GM18505 (cell line): ENCODE data around the gene MAL.

Experiments used
- ATAC-seq: cut with Tn5 transposase; IDR thresholded peaks from one replicate; pipeline ENCODE4 v1.9.1; 2021; ENCODE audit not compliant: unreplicated experiment
- POLR2A ChIP-seq: IDR thresholded peaks from 4 replicates; pipeline ENCODE4 v1.6.1; 2011; ENCODE audit warnings: borderline replicate concordance; ENCODE audit not compliant: insufficient read depth, insufficient read length; ENCODE audit errors: extremely low read depth

The MAL gene

GRCh38 chr2:95025406-95026319 is at the start of gene MAL:
TSS of gene MAL (plus strand) at chr2:95025708. CDS start at chr2:95025793, 85 bp downstream.
- no peak for ATAC-seq
- TF ChIP-seq POLR2A: no peak

DNA sequence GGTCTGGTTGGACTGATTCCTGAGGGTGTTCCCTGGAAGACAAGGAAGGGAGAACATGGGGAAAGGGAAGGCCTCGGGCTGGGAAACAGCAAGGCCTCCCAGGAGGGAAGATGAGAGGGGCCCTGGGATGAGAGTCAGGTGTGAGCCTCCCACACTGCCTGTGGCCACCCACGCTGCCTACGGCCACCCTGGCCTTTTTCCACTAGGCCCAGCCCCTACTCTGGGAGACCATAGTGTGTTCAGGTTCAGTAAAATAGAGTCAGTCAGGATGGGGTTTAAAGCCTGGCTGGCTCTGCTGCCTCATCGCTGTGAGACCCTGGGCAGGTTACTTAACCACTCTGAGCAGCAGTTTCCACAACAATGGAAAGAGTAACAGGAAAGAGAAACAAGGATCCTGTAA is 47.7 kb upstream of the MAL start:
- no peak for ATAC-seq
- TF ChIP-seq POLR2A: no peak

GRCh38 chr2:94978917-94979316 is 46.6 kb upstream of the MAL start:
- no peak for TF ChIP-seq POLR2A
- ATAC-seq: no peak

DNA sequence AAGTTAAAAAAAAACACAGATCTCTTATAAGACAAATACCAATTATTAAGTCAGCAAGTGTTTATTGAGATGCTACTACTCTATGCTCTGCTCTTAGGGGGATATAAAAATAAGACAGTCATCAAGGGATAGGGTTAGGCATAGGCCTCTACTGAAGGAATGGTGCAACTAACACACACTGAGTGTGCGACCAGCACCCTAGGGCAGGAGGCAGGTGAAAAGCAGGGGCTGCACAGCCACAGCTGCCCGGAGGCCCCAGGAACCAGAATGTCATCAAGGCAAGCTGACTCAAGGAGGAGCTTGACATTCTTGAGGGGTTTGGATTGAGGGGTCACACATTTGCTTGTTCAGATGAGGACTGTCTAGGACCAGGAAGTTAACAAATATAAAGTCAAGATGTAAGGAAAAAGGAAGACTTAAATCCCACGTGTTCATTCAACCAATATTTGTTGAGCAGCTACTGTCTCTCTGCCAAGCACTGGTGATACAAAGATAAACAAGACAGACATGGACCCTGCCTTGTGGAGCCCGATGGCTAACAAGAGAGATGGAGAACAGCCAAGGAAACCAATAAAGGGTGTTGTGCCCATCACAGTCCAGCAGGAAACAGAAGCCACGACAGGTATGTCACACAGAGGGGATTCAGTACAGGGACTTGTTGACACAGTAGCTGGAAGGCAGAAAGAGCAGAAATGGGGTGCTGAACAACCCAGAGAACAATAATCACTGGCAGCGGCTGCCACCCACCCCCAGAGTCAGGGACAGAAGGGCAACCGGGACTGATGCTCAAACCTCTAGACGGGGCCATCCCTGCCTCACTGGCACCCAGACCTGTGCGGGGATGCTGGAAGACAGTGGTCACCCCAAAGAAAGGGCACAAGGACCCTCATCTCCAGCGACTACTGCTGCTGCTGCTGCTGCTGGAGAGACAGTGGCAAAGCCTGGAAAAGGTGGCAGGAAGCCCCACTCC is 45.8 kb upstream of the MAL start:
- no peak for ATAC-seq

GRCh38 chr2:94980406-94980805 is 45.1 kb upstream of the MAL start:
- ATAC-seq: no peak
- TF ChIP-seq POLR2A: no peak

More for the DNA sequence above, 45.8 kb upstream of the MAL start:
- no peak for TF ChIP-seq POLR2A

DNA sequence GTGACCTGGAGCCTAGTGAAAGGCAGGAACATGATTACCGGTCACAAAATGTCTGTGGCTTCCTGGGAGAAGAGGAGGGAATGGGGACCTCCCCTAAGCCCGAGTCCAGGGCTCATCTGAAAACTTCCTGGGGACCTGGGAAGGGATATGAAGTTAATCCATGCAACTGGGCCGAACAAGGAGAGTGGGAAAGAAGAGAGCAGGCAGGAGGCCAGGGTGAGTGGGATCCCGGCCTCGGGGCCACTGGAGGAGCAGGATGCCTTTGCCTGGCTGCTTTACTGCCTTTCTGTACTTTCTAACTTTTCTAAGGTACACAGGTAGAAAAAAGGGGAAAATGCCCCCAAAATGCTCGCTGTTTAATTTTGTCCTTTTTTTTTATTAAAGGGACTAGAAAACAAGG is 43.4 kb upstream of the MAL start:
- TF ChIP-seq POLR2A: no peak
- no peak for ATAC-seq

GRCh38 chr2:94982675-94983074 is 42.8 kb upstream of the MAL start:
- ATAC-seq: no peak
- no peak for TF ChIP-seq POLR2A

DNA sequence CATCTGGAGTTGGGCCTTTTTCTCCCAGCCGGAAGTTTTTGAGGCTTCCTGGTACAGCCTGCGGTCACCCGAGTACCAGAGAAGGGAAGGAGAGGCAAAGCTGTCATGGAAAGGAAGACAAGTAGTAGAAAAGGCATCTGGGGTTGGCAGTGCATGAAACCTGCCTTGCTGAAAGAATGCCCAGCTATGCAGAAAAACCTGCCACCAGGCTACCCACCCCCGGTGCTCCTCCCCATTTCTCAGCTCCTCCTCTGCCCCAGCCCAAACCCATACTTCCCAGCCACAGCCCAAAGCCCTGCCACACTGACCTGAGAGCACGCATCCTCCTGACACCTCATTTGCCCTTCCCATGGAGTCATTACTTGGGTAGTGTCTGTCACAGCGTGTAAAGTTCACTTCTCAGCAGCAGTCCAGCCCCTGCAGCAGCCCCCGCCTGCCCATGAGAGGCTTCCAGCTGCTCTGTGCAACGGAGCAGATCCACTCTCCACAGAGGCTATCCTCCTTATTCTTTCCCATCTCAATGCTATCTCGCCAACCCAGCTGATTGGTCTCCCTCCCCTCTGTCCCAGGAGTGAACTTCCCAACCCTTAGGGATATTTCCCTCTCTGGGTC is 40.4 kb upstream of the MAL start:
- ATAC-seq: no peak
- no peak for TF ChIP-seq POLR2A

DNA sequence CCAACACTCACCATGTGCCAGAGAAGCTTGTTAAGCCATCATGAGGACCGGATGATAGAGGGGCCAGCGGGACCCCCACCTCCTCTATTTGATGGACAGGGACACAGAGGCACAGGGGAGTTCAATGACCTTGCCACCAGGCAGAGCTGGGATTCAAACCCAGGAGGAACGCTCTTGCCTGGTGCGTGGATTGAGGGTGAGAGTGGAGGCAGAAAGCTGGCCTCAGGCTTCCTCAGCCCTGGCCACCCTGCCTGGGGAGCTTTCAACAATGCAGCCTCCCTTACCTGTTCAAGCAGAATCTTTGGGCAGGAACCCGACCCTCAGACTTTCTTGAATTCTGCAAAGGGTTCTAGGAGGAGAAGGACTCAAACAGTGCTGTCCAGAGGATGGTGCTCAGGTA is 39.9 kb upstream of the MAL start:
- TF ChIP-seq POLR2A: no peak
- no peak for ATAC-seq

GRCh38 chr2:94986392-94986963 is 39.0 kb upstream of the MAL start:
- no peak for TF ChIP-seq POLR2A
- ATAC-seq: peak; percentile 87

- no peak for TF ChIP-seq POLR2A
- ATAC-seq: no peak
These were observed 38.2 kb upstream of the MAL start for GRCh38 chr2:94987074-94988020.

DNA sequence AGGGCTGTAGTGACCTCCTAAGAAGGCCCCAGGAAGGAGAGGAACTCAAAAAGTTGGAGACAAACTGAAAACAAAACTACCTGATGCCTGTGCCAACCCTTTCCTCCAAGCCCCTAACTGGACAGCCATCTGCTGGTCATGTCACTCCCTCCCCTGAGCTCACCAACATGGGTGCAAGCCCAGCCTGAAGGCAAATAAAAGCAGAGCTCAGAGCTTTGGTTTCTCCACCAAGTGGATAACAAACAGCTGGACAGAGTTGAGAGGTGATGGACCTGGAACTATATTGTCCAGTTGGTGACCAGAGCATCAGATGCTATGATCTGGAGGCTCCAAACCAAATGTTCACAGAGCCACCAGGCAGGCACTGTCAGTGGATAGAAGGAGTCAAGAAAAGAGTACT is 34.6 kb upstream of the MAL start:
- no peak for TF ChIP-seq POLR2A
- ATAC-seq: no peak
